Stomach (tissue), 9 donors: ENCODE results near the gene PTPRJ. TPM values are rescaled to one million over a fixed set of nuclear protein-coding genes. Genes with fewer than 3 reads are reported as not detected.

ENCODE experiments used
- DNase-seq, 2 donors: peaks; one replicate each; pipeline versions ENCODE4 v3.0.0 to v3.0.0-alpha.2; 2013 to 2019
- H3K27ac ChIP-seq, 5 donors: fragments of 200-600 bp in 4 of 5; sonication (generic) in 4 of 5; one replicate each; pipeline ENCODE4 v1.5.1; 2013 to 2019; ENCODE audit warnings: mild to moderate bottlenecking in 1 of 5, moderate library complexity in 1 of 5
- H3K27me3 ChIP-seq, 3 donors: fragments of 200-600 bp; sonication (generic); one replicate each; pipeline ENCODE4 v1.5.1; 2017 to 2019; ENCODE audit warnings: mixed run types in 1 of 3
- H3K36me3 ChIP-seq, 4 donors: fragments of 200-600 bp; sonication (generic); 1 replicate in 3 of 4; 2 replicates in 1 of 4; pipeline ENCODE4 v1.5.1; 2016 to 2019
- H3K4me1 ChIP-seq, 4 donors: fragments of 200-600 bp; sonication (generic); one replicate each; pipeline ENCODE4 v1.5.1; 2016 to 2019
- H3K4me3 ChIP-seq, 4 donors: fragments of 200-600 bp; sonication (generic) in 3 of 4; one replicate each; pipeline ENCODE4 v1.5.1; 2016 to 2019; ENCODE audit warnings: mild to moderate bottlenecking in 1 of 4
- H3K9me3 ChIP-seq, 4 donors: fragments of 200-600 bp; sonication (generic); one replicate each; pipeline ENCODE4 v1.5.1; 2016 to 2019
- CTCF ChIP-seq, 7 experiments: fragments of 450-650 bp in 4 of 7; fragments of 200-600 bp in 3 of 7; sonication (generic) in 3 of 7; IDR thresholded peaks; one replicate each; pipeline ENCODE4 v1.5.1; 2016 to 2019; ENCODE audit warnings: antibody characterized with exemption in 7 of 7, control low read depth in 2 of 7, mild to moderate bottlenecking in 1 of 7
- EP300 ChIP-seq: sonication (generic); formaldehyde crosslinking; IDR thresholded peaks from one replicate; pipeline ENCODE4 v1.6.1; 2017; ENCODE audit warnings: antibody characterized with exemption
- POLR2A ChIP-seq, 4 donors: fragments of 450-650 bp; IDR thresholded peaks; one replicate each; pipeline ENCODE4 v1.6.1; 2016; ENCODE audit warnings: antibody characterized with exemption in 4 of 4, control low read depth in 2 of 4, mild to moderate bottlenecking in 1 of 4, moderate library complexity in 1 of 4
- POLR2AphosphoS5 ChIP-seq, 3 donors: sonication (generic); formaldehyde crosslinking; IDR thresholded peaks; one replicate each; pipeline ENCODE4 v1.6.1; 2016; ENCODE audit warnings: antibody characterized with exemption in 3 of 3
- WGBS, 5 donors: extraction: QIAGEN DNeasy Blood & Tissue Kit in 3 of 5; methylation state at CpG; one replicate each; pipeline versions ENCODE4 v1.1.5 to v1.1.7; 2013 to 2018; 5-methylcytosine and 5-hydroxymethylcytosine counted together
- intact Hi-C: fragments of 100-400 bp; cut with DNase I; formaldehyde crosslinking; loops from one replicate; pipeline ENCODE4 v1.15.1; 2023; ENCODE audit warnings: low total_unique reads
- polyA plus RNA-seq, 3 donors: library from polyadenylated mRNA; stranded (reverse); fragments of 200-250 nt; gene quantifications; one replicate each; pipeline ENCODE4 v1.2.3, GENCODE V29; 2013
- total RNA-seq, 5 donors: library from RNA; depleted of rRNA; stranded (reverse); fragments of >200 nt; gene quantifications; one replicate each; pipeline versions ENCODE4 v1.1.0 to v1.2.3, GENCODE V29; 2014 to 2016
- donor health status: healthy with polysubstance abuse.
- donor health status: Bipolar disorder and iron deficiency.
- donor health status: healthy.

Gene PTPRJ
- total and polyA plus RNA-seq, 8 donors: 2.6 to 351 (median 20.7) TPM

DNA sequence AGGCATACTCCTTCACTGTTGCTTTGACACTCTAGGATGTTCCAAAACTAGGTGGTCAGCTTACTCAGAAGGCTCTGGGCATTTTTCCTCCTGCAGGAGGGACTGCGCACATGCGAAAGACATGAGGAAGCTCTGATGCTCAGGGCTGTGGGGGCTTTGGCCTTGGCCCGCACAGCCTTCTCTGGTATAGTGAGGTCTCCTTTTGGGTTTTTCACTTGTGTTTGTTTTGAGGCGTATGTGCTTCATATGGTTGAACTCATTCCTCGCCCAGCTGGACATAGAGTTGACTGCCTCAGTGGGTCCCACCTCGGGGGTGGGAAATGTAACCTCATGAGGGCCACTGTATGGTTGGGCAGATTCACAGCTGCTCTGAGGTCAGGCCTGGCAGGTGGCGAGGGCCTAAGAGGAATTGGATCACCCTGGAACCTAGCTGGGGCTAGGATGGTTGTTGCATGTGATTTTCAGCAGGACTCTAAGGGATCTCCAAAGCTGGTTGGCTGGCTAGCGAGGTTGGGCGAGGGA, 63.7 kb downstream of the PTPRJ start:
- TF ChIP-seq POLR2A (IDR thresholded peaks at IDR 0.05) (no peak), CTCF (IDR thresholded peaks at IDR 0.05) (no peak), POLR2AphosphoS5 (IDR thresholded peaks at IDR 0.05) (no peak), EP300 (no peak)

GRCh38 chr11:48044577-48044976, 64.2 kb downstream of the PTPRJ start:
- H3K27ac ChIP-seq: peak overlapping the region in 4 of 5 donors; percentile 4 to 66 (median 58)
- DNase-seq: no peak
- intact Hi-C loops: loop anchor here (10.0 kb wide), 1 partner anchor 60 kb away; no protein-coding TSS in a partner anchor
- no peak for TF ChIP-seq POLR2A (IDR thresholded peaks at IDR 0.05)
- H3K4me1 ChIP-seq: peaks cover 25 to 85% (median 43%) of the 10 kb centered on the region in 4 donors
- H3K9me3 ChIP-seq: no peaks in the 10 kb centered on the region
- H3K4me3 ChIP-seq: no peak overlapping the region
- H3K27me3 ChIP-seq: no peaks in the 10 kb centered on the region
- WGBS, 5 donors: 79 to 91% (median 84%) methylated on average over 7 of the region's 7 CpGs
- no peaks in the 10 kb centered on the region for H3K36me3 ChIP-seq

More for the DNA sequence above, 63.7 kb downstream of the PTPRJ start:
- DNase-seq: no peak
- H3K4me1 ChIP-seq: peaks cover 25 to 80% (median 42%) of the 10 kb centered on the region in 4 donors
- H3K36me3 ChIP-seq: no peaks in the 10 kb centered on the region
- 91 to 98% (median 97%) methylated on average over 9 of the region's 9 CpGs for WGBS, 5 donors
- H3K27me3 ChIP-seq: no peaks in the 10 kb centered on the region
- peak overlapping the region in 4 of 5 donors; percentile 4 to 66 (median 58) for H3K27ac ChIP-seq
- intact Hi-C loops: loop anchor here (10.0 kb wide), 1 partner anchor 61 kb away; no protein-coding TSS in a partner anchor
- no peaks in the 10 kb centered on the region for H3K9me3 ChIP-seq
- no peak overlapping the region for H3K4me3 ChIP-seq

GRCh38 chr11:48045536-48045935, 65.2 kb downstream of the PTPRJ start:
- H3K4me3 ChIP-seq: no peak overlapping the region
- no peak for DNase-seq
- H3K36me3 ChIP-seq: no peaks in the 10 kb centered on the region
- H3K4me1 ChIP-seq: peaks cover 29 to 93% (median 50%) of the 10 kb centered on the region in 4 donors
- no peaks in the 10 kb centered on the region for H3K27me3 ChIP-seq
- WGBS, 5 donors: 94 to 96% (median 96%) methylated on average over 5 of the region's 5 CpGs
- H3K27ac ChIP-seq: peak overlapping the region in 2 of 5 donors; percentile 29 to 65
- intact Hi-C loops: loop anchor here (10.0 kb wide), 1 partner anchor 59 kb away; no protein-coding TSS in a partner anchor
- H3K9me3 ChIP-seq: no peaks in the 10 kb centered on the region
- TF ChIP-seq POLR2AphosphoS5 (IDR thresholded peaks at IDR 0.05) (no peak), CTCF (IDR thresholded peaks at IDR 0.05) (no peak), POLR2A (IDR thresholded peaks at IDR 0.05) (no peak), EP300 (no peak)

- DNase-seq: no peak
- intact Hi-C loops: loop anchor here (10.0 kb wide), 1 partner anchor 57 kb away; no protein-coding TSS in a partner anchor
- Histone ChIP-seq H3K4me1 (peaks cover 33 to 93% (median 58%) of the 10 kb centered on the region in 4 donors), H3K4me3 (no peak overlapping the region), H3K9me3 (no peaks in the 10 kb centered on the region), H3K27ac (peak overlapping the region in 3 of 5 donors; percentile 21 to 57 (median 50)), H3K27me3 (no peaks in the 10 kb centered on the region), H3K36me3 (no peaks in the 10 kb centered on the region)
- whole genome bisulfite sequencing, 5 donors: 68 to 78% (median 73%) methylated on average over 8 of the region's 8 CpGs
- no peak for TF ChIP-seq CTCF (IDR thresholded peaks at IDR 0.05)
These were observed 67.3 kb downstream of the PTPRJ start for GRCh38 chr11:48047616-48048015.

GRCh38 chr11:48049036-48049435, 68.7 kb downstream of the PTPRJ start:
- peak overlapping the region in 3 of 5 donors; percentile 37 to 57 (median 39) for H3K27ac ChIP-seq
- 79 to 90% (median 89%) methylated on average over 6 of the region's 6 CpGs for WGBS, 5 donors
- TF ChIP-seq CTCF (IDR thresholded peaks at IDR 0.05) (no peak), POLR2A (IDR thresholded peaks at IDR 0.05) (no peak), POLR2AphosphoS5 (IDR thresholded peaks at IDR 0.05) (no peak), EP300 (no peak)
- H3K4me1 ChIP-seq: peaks cover 33 to 88% (median 49%) of the 10 kb centered on the region in 4 donors
- no peak overlapping the region for H3K4me3 ChIP-seq
- DNase-seq: no peak
- H3K9me3 ChIP-seq: no peaks in the 10 kb centered on the region
- no peaks in the 10 kb centered on the region for H3K36me3 ChIP-seq
- intact Hi-C loops: loop anchor here (10.0 kb wide), 1 partner anchor 56 kb away; no protein-coding TSS in a partner anchor
- no peaks in the 10 kb centered on the region for H3K27me3 ChIP-seq
